ENCODE results near the gene ZNRF1. TPM values are rescaled to one million over a fixed set of nuclear protein-coding genes. Genes with fewer than 3 reads are reported as not detected.

ZNRF1 gene
- total and polyA plus RNA-seq, 2 of the 13 experiments (the other 11 are each of a cell fraction or from before 2014, with no cell fraction given) = 43.9 to 58.7 TPM

GRCh38 chr16:75070012-75070841 lies 71.4 kb downstream of the ZNRF1 start (continued):
- no peak for TF ChIP-seq ZBTB49 (CRISPR knock-in tag; IDR thresholded peaks at IDR 0.05; ENCODE audit: borderline replicate concordance)
- TF ChIP-seq SRSF1 (optimal IDR thresholded peaks at IDR 0.05; ENCODE audit: low read depth, low read length) = no peak
- TF ChIP-seq THAP11 (CRISPR knock-in tag; IDR thresholded peaks at IDR 0.05) = peak; percentile 77
- no peak; the same call in 1 of the 2 replicates for TF ChIP-seq PATZ1 (CRISPR knock-in tag; IDR thresholded peaks at IDR 0.05)
- no peak for TF ChIP-seq ZFP82 (CRISPR knock-in tag; IDR thresholded peaks at IDR 0.05; ENCODE audit: borderline replicate concordance)
- TF ChIP-seq ZNF597 (CRISPR knock-in tag; IDR thresholded peaks at IDR 0.05) = no peak
- TF ChIP-seq RFXANK (CRISPR knock-in tag; IDR thresholded peaks at IDR 0.05) = 0 out of 2 replicates have a peak, but pooled peaks have one; percentile 20
- 0 out of 2 replicates have a peak, but pooled peaks have one; percentile 50 for TF ChIP-seq JUN (CRISPR knock-in tag; IDR thresholded peaks at IDR 0.05)
- no peak for TF ChIP-seq TAF1 (CRISPR knock-in tag; IDR thresholded peaks at IDR 0.05)
- TF ChIP-seq ZFP36 (IDR thresholded peaks at IDR 0.05; ENCODE audit: borderline replicate concordance, low read depth, low read length, partially characterized antibody) = no peak
- no peak for TF ChIP-seq GMEB1 (CRISPR knock-in tag; IDR thresholded peaks at IDR 0.05; ENCODE audit: borderline replicate concordance)
- TF ChIP-seq ZNF136 (CRISPR knock-in tag; IDR thresholded peaks at IDR 0.05; ENCODE audit: low read depth) = no peak; the same call in 1 of the 2 replicates
- TF ChIP-seq TMF1 (CRISPR knock-in tag; IDR thresholded peaks at IDR 0.05; ENCODE audit: low read depth) = no peak
- no peak for TF ChIP-seq GATA4 (IDR thresholded peaks at IDR 0.05; ENCODE audit: borderline replicate concordance, low read depth)
- no peak for TF ChIP-seq ZFAT (CRISPR knock-in tag; conservative IDR thresholded peaks at IDR 0.05)
- no peak for TF ChIP-seq ZNF446 (CRISPR knock-in tag; IDR thresholded peaks at IDR 0.05)
- TF ChIP-seq ZNF672 (CRISPR knock-in tag; IDR thresholded peaks at IDR 0.05) = no peak
- 0 out of 2 replicates have a peak, but pooled peaks have one; percentile 46 for TF ChIP-seq HOXA9 (CRISPR knock-in tag; IDR thresholded peaks at IDR 0.05; ENCODE audit: borderline replicate concordance)
- no peak for TF ChIP-seq ZNF234 (CRISPR knock-in tag; conservative IDR thresholded peaks at IDR 0.05)
- TF ChIP-seq PBX3 (CRISPR knock-in tag; IDR thresholded peaks at IDR 0.05; ENCODE audit: borderline replicate concordance) = no peak
- no peak for TF ChIP-seq HOXD1 (CRISPR knock-in tag; IDR thresholded peaks at IDR 0.05)

Data from HepG2 (cell line).